Activated CD4-positive, alpha-beta T cell treated with anti-CD3 and anti-CD28 coated beads, Interleukin-10, Interleukin-2, amounts not matched to agents 100 ng/mL and 50 ng/mL, durations not matched to agents 16 hours and 8 hours (primary cell): ENCODE results near the gene MAS1.

Experiments
- DNase-seq: peaks from one replicate; pipeline ENCODE4 v3.0.0-alpha.2; 2020

The MAS1 gene

GRCh38 chr6:159884720-159885119 is 6.1 kb upstream of the MAS1 start:
- no peak for DNase-seq

- no peak for DNase-seq
Measured at GRCh38 chr6:159886270-159886669, 4.5 kb upstream of the MAS1 start.

- DNase-seq: no peak
Measured at GRCh38 chr6:159887146-159887545, 3.6 kb upstream of the MAS1 start.

- DNase-seq: no peak
Measured at GRCh38 chr6:159887761-159888160, 3.0 kb upstream of the MAS1 start.

- DNase-seq: no peak
Measured at GRCh38 chr6:159890201-159890600, 587 bp upstream of the MAS1 start.

- no peak for DNase-seq
Measured at GRCh38 chr6:159892053-159892452, 1.3 kb downstream of the MAS1 start.

- DNase-seq: no peak
Measured at GRCh38 chr6:159893064-159893463, 2.3 kb downstream of the MAS1 start.

- no peak for DNase-seq
Measured at GRCh38 chr6:159894991-159895390, 4.2 kb downstream of the MAS1 start.

- DNase-seq: no peak
Measured at GRCh38 chr6:159897603-159898002, 6.8 kb downstream of the MAS1 start.

GRCh38 chr6:159898519-159898918 is 7.7 kb downstream of the MAS1 start:
- DNase-seq: no peak

GRCh38 chr6:159899994-159900745 is 9.4 kb downstream of the MAS1 start:
- no peak for DNase-seq

GRCh38 chr6:159902620-159903019 is 11.8 kb downstream of the MAS1 start:
- DNase-seq: no peak

- DNase-seq: no peak
Measured at GRCh38 chr6:159904497-159904911, 13.7 kb downstream of the MAS1 start.

GRCh38 chr6:159906400-159906799 is 15.6 kb downstream of the MAS1 start:
- no peak for DNase-seq

GRCh38 chr6:159908535-159908934 is 17.7 kb downstream of the MAS1 start:
- no peak for DNase-seq

GRCh38 chr6:159908979-159909378 is 18.2 kb downstream of the MAS1 start:
- DNase-seq: no peak

- DNase-seq: no peak
Measured at GRCh38 chr6:159910342-159910741, 19.6 kb downstream of the MAS1 start.

- DNase-seq: peak; percentile 30
Measured at GRCh38 chr6:159913375-159913774, 22.6 kb downstream of the MAS1 start.

GRCh38 chr6:159913862-159914564 is 23.2 kb downstream of the MAS1 start:
- peak; percentile 65 for DNase-seq

- DNase-seq: no peak
Measured at GRCh38 chr6:159914565-159914923, 23.8 kb downstream of the MAS1 start.

- no peak for DNase-seq
Measured at GRCh38 chr6:159915397-159915796, 24.6 kb downstream of the MAS1 start.

GRCh38 chr6:159916237-159916636 is 25.4 kb downstream of the MAS1 start:
- no peak for DNase-seq

GRCh38 chr6:159916752-159917151 is 26.0 kb downstream of the MAS1 start:
- no peak for DNase-seq

GRCh38 chr6:159919011-159919511 is 28.3 kb downstream of the MAS1 start:
- DNase-seq: no peak
